Coronary artery (tissue), 2 donors: Measurements from ENCODE around the gene R3HCC1L.
"Not testable (repeated sequence)": the region's sequence is repeated elsewhere in the genome, so short reads cannot be mapped to it uniquely, and the experiment has no call there.

Source experiments
- DNase-seq: peaks from one replicate; pipeline ENCODE4 v3.0.0-alpha.2; 2017; ENCODE audit warnings: low spot score
- H3K27ac ChIP-seq, 2 donors: fragments of 200-600 bp; sonication (generic); one replicate each; pipeline ENCODE4 v1.5.1; 2016 to 2019
- H3K4me3 ChIP-seq: fragments of 200-600 bp; sonication (generic); 2 replicates; pipeline ENCODE4 v1.5.1; 2016; ENCODE audit warnings: mild to moderate bottlenecking, moderate library complexity
- TF ChIP-seq, protein P1 (sequence below): fragments of 200-600 bp; sonication (generic); IDR thresholded peaks from one replicate; pipeline ENCODE4 v1.5.1; 2019; ENCODE audit warnings: antibody characterized with exemption

Gene R3HCC1L

DNA sequence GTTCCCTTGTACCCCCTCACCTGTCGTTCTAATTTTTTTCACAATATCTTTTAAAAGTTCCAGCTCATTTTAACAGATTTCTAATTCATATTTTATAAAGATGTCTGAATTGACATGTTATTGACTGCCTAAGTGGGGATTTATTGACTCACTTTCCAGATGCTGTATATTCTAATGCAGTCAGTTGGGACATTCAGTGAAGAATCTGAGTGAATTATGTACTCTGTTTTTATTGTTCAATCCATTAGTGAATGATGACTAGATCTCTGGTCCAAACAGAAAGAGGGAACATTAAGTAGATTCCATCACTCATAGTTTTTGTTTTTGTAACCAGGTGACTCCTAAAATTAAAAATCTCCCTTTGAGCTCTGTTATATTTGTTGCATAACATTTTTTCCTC, 79.3 kb downstream of the R3HCC1L start:
- H3K27ac ChIP-seq = no peak overlapping the region
- no peak for DNase-seq
- TF ChIP-seq, protein P1, sequence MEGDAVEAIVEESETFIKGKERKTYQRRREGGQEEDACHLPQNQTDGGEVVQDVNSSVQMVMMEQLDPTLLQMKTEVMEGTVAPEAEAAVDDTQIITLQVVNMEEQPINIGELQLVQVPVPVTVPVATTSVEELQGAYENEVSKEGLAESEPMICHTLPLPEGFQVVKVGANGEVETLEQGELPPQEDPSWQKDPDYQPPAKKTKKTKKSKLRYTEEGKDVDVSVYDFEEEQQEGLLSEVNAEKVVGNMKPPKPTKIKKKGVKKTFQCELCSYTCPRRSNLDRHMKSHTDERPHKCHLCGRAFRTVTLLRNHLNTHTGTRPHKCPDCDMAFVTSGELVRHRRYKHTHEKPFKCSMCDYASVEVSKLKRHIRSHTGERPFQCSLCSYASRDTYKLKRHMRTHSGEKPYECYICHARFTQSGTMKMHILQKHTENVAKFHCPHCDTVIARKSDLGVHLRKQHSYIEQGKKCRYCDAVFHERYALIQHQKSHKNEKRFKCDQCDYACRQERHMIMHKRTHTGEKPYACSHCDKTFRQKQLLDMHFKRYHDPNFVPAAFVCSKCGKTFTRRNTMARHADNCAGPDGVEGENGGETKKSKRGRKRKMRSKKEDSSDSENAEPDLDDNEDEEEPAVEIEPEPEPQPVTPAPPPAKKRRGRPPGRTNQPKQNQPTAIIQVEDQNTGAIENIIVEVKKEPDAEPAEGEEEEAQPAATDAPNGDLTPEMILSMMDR = no peak
- H3K4me3 ChIP-seq = no peak overlapping the region

DNA sequence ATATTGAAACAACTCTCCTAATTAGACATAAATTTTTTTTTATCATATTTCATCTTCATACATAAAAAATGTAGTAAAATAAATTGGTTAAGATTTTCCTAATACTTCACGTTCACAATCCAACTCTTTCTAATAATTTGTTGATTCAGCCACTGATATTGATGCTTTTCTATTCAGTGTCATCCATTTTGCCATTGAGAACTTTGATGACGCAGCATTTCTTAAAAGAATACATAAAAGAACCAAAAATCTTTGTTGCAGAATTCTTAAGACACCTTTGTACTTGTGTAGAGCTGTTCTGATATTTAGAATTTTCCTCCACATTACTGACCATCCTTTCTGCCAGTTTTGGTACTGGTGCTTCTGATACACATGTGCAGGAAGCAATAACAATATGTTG, 80.9 kb downstream of the R3HCC1L start:
- Histone ChIP-seq H3K4me3 (no peak overlapping the region), H3K27ac (no peak overlapping the region)
- no peak for DNase-seq
- TF ChIP-seq, protein P1 = no peak

DNA sequence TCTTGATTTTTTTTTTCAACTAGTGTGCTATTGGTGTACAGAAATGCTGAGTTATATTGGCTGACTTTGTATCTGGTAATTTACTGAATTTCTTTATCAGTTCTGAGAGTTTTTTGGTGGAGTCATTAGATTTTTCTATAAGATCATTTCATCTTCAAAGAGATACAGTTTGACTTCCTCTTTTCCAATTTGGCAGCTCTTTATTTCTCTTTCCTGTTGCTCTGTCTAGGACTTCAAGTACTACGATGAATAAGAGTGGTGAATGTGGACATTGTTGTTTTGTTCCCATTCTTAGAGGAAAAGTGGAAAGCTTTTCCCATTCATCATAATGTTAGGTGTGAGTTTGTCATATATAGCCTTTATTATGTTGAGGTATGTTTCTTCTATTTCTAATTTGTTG, 83.3 kb downstream of the R3HCC1L start:
- Histone ChIP-seq H3K27ac (no peak overlapping the region), H3K4me3 (no peak overlapping the region)
- no peak for DNase-seq
- TF ChIP-seq, protein P1 = no peak

DNA sequence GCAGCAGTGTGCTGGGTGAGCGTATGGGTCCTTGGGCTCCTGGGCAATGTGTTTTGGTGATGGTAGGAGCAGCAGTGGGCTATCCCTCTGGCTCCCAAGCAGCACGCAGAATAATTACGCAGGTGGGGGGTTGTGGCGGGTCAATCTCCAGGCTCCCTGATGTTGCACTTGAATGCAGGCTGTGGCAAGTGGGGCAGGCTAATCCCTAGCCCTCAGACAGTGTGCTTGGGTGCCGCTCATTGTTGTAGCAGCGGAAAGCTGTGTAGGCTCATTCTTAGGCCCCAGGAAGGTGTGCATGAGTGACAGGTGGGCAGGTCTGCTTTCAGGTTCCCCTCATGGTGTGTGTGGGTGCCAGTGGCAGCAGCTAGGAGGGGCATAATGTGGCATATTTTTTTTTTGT, 89.4 kb downstream of the R3HCC1L start:
- Histone ChIP-seq H3K27ac (no peak overlapping the region), H3K4me3 (no peak overlapping the region)
- DNase-seq = no peak
- TF ChIP-seq, protein P1 = no peak

DNA sequence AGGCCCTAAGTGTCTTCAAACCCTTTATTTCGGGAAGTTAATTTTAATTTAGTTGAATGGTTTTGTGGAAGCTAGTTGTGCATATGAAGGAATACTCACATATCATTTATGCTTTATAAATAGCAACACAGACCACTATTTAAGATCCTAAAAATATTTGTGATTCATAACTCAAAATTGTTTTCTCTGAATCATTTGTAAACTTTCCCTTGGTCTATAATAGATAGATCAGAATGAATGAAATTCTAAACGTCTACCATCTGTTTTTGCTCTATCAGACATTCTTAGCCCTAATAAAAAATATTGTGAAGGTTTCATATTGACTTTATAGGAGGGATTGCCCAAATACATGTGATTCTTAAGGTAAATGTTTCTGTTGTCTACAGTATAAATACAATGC, 90.1 kb downstream of the R3HCC1L start:
- TF ChIP-seq, protein P1 = no peak
- Histone ChIP-seq H3K27ac (no peak overlapping the region), H3K4me3 (no peak overlapping the region)
- DNase-seq = no peak

DNA sequence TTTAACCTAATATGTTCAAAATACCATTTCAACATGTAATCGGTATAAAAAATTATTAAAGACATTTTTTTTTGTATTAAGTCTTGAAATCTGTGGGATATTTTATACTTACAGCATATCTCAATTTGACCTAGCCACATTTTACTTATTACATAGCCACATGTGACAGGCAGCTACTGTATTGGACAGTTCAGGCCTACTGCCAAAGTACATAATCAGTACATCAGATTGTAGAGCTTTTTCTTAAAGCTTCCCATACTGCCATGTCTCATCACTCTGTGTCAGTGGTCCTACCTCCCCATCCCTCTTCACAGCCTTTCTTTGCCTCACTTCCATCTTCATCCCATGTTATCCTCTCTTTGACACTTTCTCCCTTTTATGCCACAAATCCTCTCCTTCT, 90.5 kb downstream of the R3HCC1L start:
- H3K4me3 ChIP-seq = no peak overlapping the region
- DNase-seq = no peak
- no peak overlapping the region for H3K27ac ChIP-seq
- TF ChIP-seq, protein P1 = no peak

DNA sequence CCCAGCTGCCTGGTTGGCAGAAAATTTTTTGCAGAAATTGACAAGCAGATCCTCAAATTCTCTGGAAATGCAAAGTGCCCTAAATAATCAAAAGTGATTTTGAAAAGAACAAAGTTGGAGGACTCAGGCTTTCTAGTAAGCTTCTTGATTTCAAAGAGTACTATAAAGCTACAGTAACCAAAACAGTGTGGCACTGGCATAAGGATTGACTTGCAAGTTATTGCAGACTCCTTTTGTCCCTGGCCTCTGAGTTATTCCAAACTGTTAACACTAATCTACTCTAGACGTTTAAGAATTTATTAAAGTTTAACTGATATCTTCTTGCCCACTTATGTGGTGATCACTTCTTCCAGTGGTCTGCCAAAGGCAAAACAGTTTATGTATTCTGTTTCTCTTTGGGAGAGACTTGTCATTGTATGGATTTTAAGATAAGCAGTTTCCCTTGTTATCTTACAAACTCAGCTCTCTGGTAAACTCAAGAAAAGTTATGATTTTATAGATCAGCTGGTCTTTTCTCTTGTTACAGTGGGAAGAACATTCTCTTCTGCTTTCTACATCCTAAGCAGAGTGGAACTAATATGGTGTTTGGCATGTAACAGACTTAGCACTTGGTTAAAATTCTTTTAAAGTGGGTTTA, 92.2 kb downstream of the R3HCC1L start:
- H3K4me3 ChIP-seq = no peak overlapping the region
- no peak for DNase-seq
- no peak overlapping the region for H3K27ac ChIP-seq
- TF ChIP-seq, protein P1 = no peak

DNA sequence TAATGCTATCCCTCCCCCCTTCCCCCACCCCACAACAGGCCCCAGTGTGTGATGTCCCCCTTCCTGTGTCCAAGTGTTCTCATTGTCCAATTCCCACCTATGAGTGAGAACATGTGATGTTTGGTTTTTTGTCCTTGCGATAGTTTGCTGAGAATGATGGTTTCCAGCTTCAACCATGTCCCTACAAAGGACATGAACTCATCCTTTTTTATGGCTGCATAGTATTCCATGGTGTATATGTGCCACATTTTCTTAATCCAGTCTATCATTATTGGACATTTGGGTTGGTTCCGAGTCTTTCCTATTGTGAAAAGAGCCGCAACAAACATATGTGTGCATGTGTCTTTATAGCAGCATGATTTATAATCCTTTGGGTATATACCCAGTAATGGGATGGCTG, 93.3 kb downstream of the R3HCC1L start:
- DNase-seq, H3K4me3 ChIP-seq, H3K27ac ChIP-seq: not testable (repeated sequence)

DNA sequence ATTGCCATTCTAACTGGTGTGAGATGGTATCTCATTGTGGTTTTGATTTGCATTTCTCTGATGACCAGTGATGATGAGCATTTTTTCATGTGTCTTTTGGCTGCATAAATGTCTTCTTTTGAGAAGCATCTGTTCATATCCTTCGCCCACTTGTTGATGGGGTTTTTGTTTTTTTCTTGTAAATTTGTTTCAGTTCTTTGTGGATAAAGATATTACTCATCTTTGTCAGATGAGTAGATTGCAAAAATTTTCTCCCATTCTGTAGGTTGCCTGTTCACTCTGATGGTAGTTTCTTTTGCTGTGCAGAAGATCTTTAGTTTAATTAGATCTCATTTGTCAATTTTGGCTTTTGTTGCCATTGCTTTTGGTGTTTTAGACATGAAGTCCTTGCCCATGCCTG, 93.8 kb downstream of the R3HCC1L start:
- not testable (repeated sequence) for H3K27ac ChIP-seq, H3K4me3 ChIP-seq, DNase-seq
